ENCODE results near the gene MAGI2. TPM values are rescaled to one million over a fixed set of nuclear protein-coding genes. Genes with fewer than 3 reads are reported as not detected.

Gene MAGI2
- total RNA-seq, 1 experiment from 2014 or later = 0.22 TPM

DNA sequence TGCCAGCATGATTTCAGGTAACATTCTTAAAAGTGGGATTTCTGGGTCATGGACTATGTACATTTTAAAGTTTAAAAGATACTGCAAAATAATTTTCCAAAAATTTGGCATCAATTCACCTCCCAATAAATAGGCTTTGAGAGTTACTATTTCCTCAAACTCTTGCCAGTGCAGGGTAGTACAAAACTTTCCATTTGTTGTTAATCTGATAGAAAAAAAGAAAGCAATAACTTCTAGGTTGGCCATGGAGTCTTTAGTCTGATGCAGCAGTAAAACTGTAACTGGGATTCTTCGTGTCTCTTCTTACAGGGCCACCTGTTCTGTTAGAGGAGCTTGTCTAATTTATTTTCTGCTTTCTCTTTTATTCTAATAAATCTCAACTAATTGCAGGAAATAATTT is 241.1 kb downstream of the MAGI2 start:
- DNase-seq (ENCODE audit: low read depth, low spot score) (no peak), ATAC-seq (no peak)
- Histone ChIP-seq H3K4me2 (ENCODE audit: low read length) (no peak overlapping the region), H3K27ac (ENCODE audit: low read depth, low read length) (no peak overlapping the region), H3K9me2 (ENCODE audit: insufficient read depth) (no peaks in the 10 kb centered on the region), H3K36me3 (ENCODE audit: control insufficient read depth in 1 of 2, insufficient read depth in 2 of 2, low read length in 2 of 2) (no peaks in the 10 kb centered on the region), H3K9me3 (ENCODE audit: control insufficient read depth in 1 of 2, insufficient read depth in 1 of 2, low read depth in 1 of 2, low read length in 2 of 2) (no peaks in the 10 kb centered on the region), H4K20me1 (ENCODE audit: insufficient read depth) (no peaks in the 10 kb centered on the region), H3K79me2 (ENCODE audit: insufficient read depth, low read length) (no peaks in the 10 kb centered on the region), H3K4me1 (ENCODE audit: control insufficient read depth in 1 of 2, insufficient read depth in 2 of 2, low read length in 2 of 2) (no peaks in the 10 kb centered on the region), H3K4me3 (replicated peaks in 1 of 2; ENCODE audit: low read depth in 1 of 2, low read length in 2 of 2) (no peak overlapping the region), H2AFZ (ENCODE audit: low read depth, low read length, poor library complexity, severe bottlenecking) (no peak overlapping the region), H3K27me3 (ENCODE audit: insufficient read depth, low read length) (no peaks in the 10 kb centered on the region), H3K9ac (ENCODE audit: low read length) (no peak overlapping the region)
- CTCF ChIA-PET = no interaction called here
- POLR2A ChIA-PET = no interaction called here
- TF ChIP-seq CEBPB (IDR thresholded peaks at IDR 0.05; ENCODE audit: low read depth) (no peak), POLR2A (IDR thresholded peaks at IDR 0.05; ENCODE audit: borderline replicate concordance, extremely low read depth, insufficient read depth, insufficient read length) (no peak), JUND (IDR thresholded peaks at IDR 0.05) (no peak), CBX3 (IDR thresholded peaks at IDR 0.05; ENCODE audit: low read depth) (no peak), YY1 (IDR thresholded peaks at IDR 0.05; ENCODE audit: extremely low read depth, insufficient replicate concordance, low read depth, low read length) (no peak), ELF1 (IDR thresholded peaks at IDR 0.05; ENCODE audit: borderline replicate concordance, low read depth) (no peak), ZNF274 (IDR thresholded peaks at IDR 0.05; ENCODE audit: low read depth, low read length) (no peak)
- TF ChIP-seq, protein P1, sequence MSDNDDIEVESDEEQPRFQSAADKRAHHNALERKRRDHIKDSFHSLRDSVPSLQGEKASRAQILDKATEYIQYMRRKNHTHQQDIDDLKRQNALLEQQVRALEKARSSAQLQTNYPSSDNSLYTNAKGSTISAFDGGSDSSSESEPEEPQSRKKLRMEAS (IDR thresholded peaks at IDR 0.05) = no peak
- TF ChIP-seq, protein P2, sequence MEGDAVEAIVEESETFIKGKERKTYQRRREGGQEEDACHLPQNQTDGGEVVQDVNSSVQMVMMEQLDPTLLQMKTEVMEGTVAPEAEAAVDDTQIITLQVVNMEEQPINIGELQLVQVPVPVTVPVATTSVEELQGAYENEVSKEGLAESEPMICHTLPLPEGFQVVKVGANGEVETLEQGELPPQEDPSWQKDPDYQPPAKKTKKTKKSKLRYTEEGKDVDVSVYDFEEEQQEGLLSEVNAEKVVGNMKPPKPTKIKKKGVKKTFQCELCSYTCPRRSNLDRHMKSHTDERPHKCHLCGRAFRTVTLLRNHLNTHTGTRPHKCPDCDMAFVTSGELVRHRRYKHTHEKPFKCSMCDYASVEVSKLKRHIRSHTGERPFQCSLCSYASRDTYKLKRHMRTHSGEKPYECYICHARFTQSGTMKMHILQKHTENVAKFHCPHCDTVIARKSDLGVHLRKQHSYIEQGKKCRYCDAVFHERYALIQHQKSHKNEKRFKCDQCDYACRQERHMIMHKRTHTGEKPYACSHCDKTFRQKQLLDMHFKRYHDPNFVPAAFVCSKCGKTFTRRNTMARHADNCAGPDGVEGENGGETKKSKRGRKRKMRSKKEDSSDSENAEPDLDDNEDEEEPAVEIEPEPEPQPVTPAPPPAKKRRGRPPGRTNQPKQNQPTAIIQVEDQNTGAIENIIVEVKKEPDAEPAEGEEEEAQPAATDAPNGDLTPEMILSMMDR (IDR thresholded peaks at IDR 0.05 in 2 of 3, conservative IDR thresholded peaks at IDR 0.05 in 1 of 3; ENCODE audit: borderline replicate concordance in 1 of 3, insufficient read depth in 1 of 3, low read depth in 2 of 3, low read length in 2 of 3) = no peak
- TF ChIP-seq, protein P3, sequence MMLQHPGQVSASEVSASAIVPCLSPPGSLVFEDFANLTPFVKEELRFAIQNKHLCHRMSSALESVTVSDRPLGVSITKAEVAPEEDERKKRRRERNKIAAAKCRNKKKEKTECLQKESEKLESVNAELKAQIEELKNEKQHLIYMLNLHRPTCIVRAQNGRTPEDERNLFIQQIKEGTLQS (IDR thresholded peaks at IDR 0.05) = no peak
- RAD21 ChIA-PET (ENCODE audit: low non-redundant PET in 1 of 2, low total read pairs in 2 of 2, uncharacterized antibody in 2 of 2, unreplicated experiment in 2 of 2) = no interaction called here
- intact Hi-C loops (cut with micrococcal nuclease) = no loop called here
- BruUV-seq (replicated peaks) = no TSS peak
